ENCODE data around the gene SORBS2.

GRCh38 chr4:185713731-185714130, 98.3 kb downstream of the SORBS2 start:
- TF ChIP-seq CTCF (IDR thresholded peaks at IDR 0.05) = no peak
- TF ChIP-seq POLR2A (IDR thresholded peaks at IDR 0.05) = no peak
